KMS-11 (cell line): ENCODE results near the gene SNCB.
"Not testable (repeated sequence)": the region's sequence is repeated elsewhere in the genome, so short reads cannot be mapped to it uniquely, and the experiment has no call there.

Source experiments
- H2AFZ ChIP-seq: fragments of 200-600 bp; sonication (generic); 2 replicates; pipeline ENCODE4 v1.6.1; 2016; ENCODE audit warnings: antibody characterized with exemption, mixed run types, low read depth
- H3K27ac ChIP-seq: fragments of 200-600 bp; sonication (generic); 2 replicates; pipeline ENCODE4 v1.6.1; 2016; ENCODE audit warnings: mild to moderate bottlenecking, mixed run types
- H3K27me3 ChIP-seq: fragments of 200-600 bp; sonication (generic); 2 replicates; pipeline ENCODE4 v1.6.1; 2017; ENCODE audit warnings: mild to moderate bottlenecking, low read depth, mixed run types, moderate library complexity; ENCODE audit not compliant: insufficient read depth
- H3K36me3 ChIP-seq: fragments of 200-600 bp; sonication (generic); 2 replicates; pipeline ENCODE4 v1.6.1; 2017; ENCODE audit warnings: mild to moderate bottlenecking, mixed run types; ENCODE audit not compliant: insufficient read depth
- H3K4me1 ChIP-seq: fragments of 200-600 bp; sonication (generic); 2 replicates; pipeline ENCODE4 v1.6.1; 2016; ENCODE audit warnings: mild to moderate bottlenecking, low read depth, mixed run types; ENCODE audit not compliant: poor library complexity, severe bottlenecking
- H3K4me2 ChIP-seq: fragments of 200-600 bp; sonication (generic); 2 replicates; pipeline ENCODE4 v1.7.0; 2016; ENCODE audit warnings: mild to moderate bottlenecking, mixed run types
- H3K4me3 ChIP-seq: fragments of 200-600 bp; sonication (generic); IDR thresholded peaks from 2 replicates; pipeline ENCODE4 v1.6.1; 2017; ENCODE audit warnings: low read depth, low read length, mixed read lengths; ENCODE audit not compliant: insufficient read depth
- H3K79me2 ChIP-seq: fragments of 200-600 bp; sonication (generic); 2 replicates; pipeline ENCODE4 v1.6.1; 2016; ENCODE audit warnings: low read depth, mixed run types; ENCODE audit not compliant: insufficient read depth
- H3K9ac ChIP-seq: fragments of 200-600 bp; sonication (generic); 2 replicates; pipeline ENCODE4 v1.6.1; 2016; ENCODE audit warnings: mild to moderate bottlenecking, mixed run types
- H4K20me1 ChIP-seq: fragments of 200-600 bp; sonication (generic); 2 replicates; pipeline ENCODE4 v1.6.1; 2016; ENCODE audit warnings: mild to moderate bottlenecking, mixed run types; ENCODE audit not compliant: insufficient read depth
- TF ChIP-seq, protein P1 (sequence below): fragments of 200-600 bp; sonication (generic); conservative IDR thresholded peaks from 2 replicates; pipeline ENCODE4 v1.6.1; 2017; ENCODE audit warnings: low read depth, mild to moderate bottlenecking, antibody characterized with exemption, low read length, moderate library complexity, mixed read lengths

The SNCB gene

DNA sequence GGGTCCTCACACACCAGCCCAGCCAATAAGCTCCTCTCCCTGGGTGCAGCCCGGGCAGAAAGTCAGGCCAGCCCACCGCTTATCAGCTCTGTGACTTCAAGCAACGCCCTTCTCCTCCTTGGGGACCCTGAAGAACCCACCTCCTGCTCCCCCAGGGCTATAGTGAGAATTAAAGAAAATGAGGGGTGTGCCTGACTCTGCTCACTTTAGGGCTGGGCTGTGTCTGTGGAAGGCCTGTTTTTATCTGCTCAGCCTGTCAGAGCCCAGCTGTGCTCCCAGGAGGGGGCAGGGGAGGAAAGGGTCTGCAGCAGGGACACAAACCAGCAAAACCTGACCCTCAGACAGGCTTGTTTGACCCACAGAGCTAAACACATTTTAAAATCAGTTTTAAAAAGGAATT is 24.3 kb downstream of the SNCB start:
- Histone ChIP-seq H3K4me3 (no peak overlapping the region), H3K4me2 (peak overlapping the region; percentile 13; the same call in 1 of the 2 replicates), H3K27me3 (no peaks in the 10 kb centered on the region), H3K9ac (no peak overlapping the region), H3K27ac (no peak overlapping the region), H3K36me3 (no peaks in the 10 kb centered on the region), H2AFZ (no peak overlapping the region), H3K4me1 (peaks cover 46% of the 10 kb centered on the region), H3K79me2 (peaks cover 9% of the 10 kb centered on the region; the same call in 1 of the 2 replicates), H4K20me1 (no peaks in the 10 kb centered on the region)
- TF ChIP-seq, protein P1, sequence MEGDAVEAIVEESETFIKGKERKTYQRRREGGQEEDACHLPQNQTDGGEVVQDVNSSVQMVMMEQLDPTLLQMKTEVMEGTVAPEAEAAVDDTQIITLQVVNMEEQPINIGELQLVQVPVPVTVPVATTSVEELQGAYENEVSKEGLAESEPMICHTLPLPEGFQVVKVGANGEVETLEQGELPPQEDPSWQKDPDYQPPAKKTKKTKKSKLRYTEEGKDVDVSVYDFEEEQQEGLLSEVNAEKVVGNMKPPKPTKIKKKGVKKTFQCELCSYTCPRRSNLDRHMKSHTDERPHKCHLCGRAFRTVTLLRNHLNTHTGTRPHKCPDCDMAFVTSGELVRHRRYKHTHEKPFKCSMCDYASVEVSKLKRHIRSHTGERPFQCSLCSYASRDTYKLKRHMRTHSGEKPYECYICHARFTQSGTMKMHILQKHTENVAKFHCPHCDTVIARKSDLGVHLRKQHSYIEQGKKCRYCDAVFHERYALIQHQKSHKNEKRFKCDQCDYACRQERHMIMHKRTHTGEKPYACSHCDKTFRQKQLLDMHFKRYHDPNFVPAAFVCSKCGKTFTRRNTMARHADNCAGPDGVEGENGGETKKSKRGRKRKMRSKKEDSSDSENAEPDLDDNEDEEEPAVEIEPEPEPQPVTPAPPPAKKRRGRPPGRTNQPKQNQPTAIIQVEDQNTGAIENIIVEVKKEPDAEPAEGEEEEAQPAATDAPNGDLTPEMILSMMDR, result no peak

DNA sequence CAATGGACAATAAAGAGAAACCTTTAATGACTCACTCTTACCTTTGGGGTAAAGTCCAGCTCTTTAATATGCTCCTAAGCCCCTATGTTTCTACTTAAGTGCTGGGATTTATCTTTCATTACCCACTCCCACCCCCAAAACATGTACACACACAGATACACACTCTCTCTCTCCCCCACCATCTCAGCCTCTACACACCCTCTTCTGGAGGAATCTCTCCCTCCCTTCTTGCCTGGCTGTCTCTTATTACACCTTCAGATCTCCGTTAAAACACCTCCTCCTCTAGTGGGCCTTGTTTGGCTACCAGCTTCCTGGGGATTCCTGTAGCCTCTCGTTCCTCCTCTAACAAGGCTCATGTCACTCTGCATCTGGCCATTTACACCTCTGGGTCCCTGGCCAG is 27.2 kb downstream of the SNCB start:
- H3K27ac ChIP-seq, result no peak overlapping the region
- H3K79me2 ChIP-seq, result peaks cover 21% of the 10 kb centered on the region; the same call in 1 of the 2 replicates
- no peaks in the 10 kb centered on the region for H4K20me1 ChIP-seq
- peaks cover 57% of the 10 kb centered on the region for H3K4me1 ChIP-seq
- TF ChIP-seq, protein P1, result no peak
- H3K4me2 ChIP-seq, result no peak overlapping the region
- H3K36me3 ChIP-seq, result no peaks in the 10 kb centered on the region
- H3K4me3 ChIP-seq, result no peak overlapping the region
- no peak overlapping the region for H3K9ac ChIP-seq
- no peak overlapping the region for H2AFZ ChIP-seq
- no peaks in the 10 kb centered on the region for H3K27me3 ChIP-seq

DNA sequence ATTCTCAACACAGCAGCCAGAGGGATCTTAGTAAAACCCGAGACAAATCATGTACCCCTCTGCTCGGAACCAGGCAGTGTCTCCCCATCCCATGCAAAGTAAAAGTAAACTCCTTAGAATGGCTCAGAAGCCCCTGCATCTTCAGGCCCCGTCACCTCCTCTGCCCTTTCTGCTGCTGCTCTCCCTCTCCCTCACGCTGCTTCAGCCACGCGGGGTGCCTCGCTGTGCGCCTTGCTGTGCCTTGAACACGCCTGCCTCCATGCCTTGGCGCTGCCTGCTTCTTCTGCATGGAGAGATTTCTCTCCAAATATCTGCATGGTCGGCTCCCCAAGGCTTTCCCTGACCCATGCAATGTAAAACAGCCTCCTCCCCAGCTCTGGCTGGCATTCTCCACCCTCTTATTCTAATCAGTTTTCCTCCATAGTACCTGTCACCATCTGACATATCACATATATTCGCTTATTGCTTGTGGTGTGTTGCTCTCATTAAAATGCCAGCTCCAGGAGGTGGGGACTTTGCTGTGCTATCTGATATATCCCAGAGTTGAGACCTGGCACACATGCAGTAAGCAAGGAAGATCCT is 28.3 kb downstream of the SNCB start:
- H3K4me3 ChIP-seq, result no peak overlapping the region
- TF ChIP-seq, protein P1, result no peak
- H3K27ac ChIP-seq, result no peak overlapping the region
- peaks cover 48% of the 10 kb centered on the region for H3K4me1 ChIP-seq
- H3K79me2 ChIP-seq, result peaks cover 13% of the 10 kb centered on the region; the same call in 1 of the 2 replicates
- no peaks in the 10 kb centered on the region for H3K36me3 ChIP-seq
- H2AFZ ChIP-seq, result no peak overlapping the region
- no peak overlapping the region for H3K4me2 ChIP-seq
- no peaks in the 10 kb centered on the region for H3K27me3 ChIP-seq
- H4K20me1 ChIP-seq, result no peaks in the 10 kb centered on the region
- H3K9ac ChIP-seq, result no peak overlapping the region

DNA sequence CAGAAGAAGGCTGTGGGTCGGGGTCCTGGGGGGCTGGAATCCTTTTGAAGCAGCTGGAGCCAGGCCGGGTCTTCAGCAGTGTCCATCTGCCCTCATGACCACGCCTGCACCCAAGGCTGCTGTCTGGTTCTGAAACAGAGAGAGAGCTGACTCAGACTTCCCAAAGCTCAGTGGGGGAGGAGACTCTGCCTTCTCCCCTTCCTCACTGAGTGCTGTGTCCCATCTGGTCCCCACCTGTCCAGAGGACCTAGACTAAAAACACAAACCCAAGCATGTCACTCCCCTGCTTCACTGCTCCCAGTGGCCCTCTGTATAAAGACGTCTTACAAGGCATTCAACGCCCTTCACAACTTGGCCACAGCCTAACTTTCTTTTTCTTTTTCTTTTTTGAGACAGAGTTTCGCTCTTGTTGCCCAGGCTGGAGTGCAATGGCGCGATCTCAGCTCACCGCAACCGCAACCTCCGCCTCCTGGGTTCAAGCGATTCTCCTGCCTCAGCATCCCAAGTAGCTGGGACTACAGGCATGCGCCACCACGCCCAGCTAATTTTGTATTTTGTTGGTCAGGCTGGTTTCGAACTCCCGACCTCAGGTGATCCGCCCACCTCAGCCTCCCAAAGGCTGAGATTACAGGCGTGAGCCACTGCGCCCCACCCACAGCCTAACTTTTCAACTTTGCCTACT is 30.4 kb downstream of the SNCB start:
- H3K36me3 ChIP-seq, result not testable (repeated sequence)
- Histone ChIP-seq H3K4me2 (peak overlapping the region; percentile 88), H3K27ac (peak overlapping the region; percentile 90)

More for the DNA sequence above, 30.4 kb downstream of the SNCB start:
- H2AFZ ChIP-seq, H3K4me3 ChIP-seq, H4K20me1 ChIP-seq, H3K27me3 ChIP-seq: not testable (repeated sequence)
- Histone ChIP-seq H3K9ac (peak overlapping the region; percentile 52; the same call in 1 of the 2 replicates), H3K4me1 (peaks cover 36% of the 10 kb centered on the region), H3K79me2 (peaks cover 12% of the 10 kb centered on the region; the same call in 1 of the 2 replicates)
